Neural cell (in vitro differentiated cells): Measurements from ENCODE around the gene OPN1LW. TPM values are rescaled to one million over a fixed set of nuclear protein-coding genes. Genes with fewer than 3 reads are reported as not detected.

Experiments used
- H2AFZ ChIP-seq: fragments of 200-600, 300-800 bp; sonication (generic), shearing (Covaris generic); 2 replicates; pipeline ENCODE4 v1.6.0; 2014; ENCODE audit warnings: low read depth, mild to moderate bottlenecking, antibody characterized with exemption, low read length, moderate library complexity
- H3F3A ChIP-seq: fragments of 200-600 bp; shearing (Covaris generic); 2 replicates; pipeline ENCODE4 v1.6.1; 2016; ENCODE audit warnings: mild to moderate bottlenecking, moderate library complexity, mixed read lengths, antibody characterized with exemption, low read length; ENCODE audit not compliant: insufficient read depth, poor library complexity, severe bottlenecking
- H3K27ac ChIP-seq: fragments of 200-600, 300-800 bp; sonication (generic), shearing (Covaris generic); 2 replicates; pipeline ENCODE4 v1.5.1; 2014; ENCODE audit warnings: mild to moderate bottlenecking, low read length, moderate library complexity
- H3K27me3 ChIP-seq: fragments of 300-800, 200-600 bp; sonication (generic), shearing (Covaris generic); 2 replicates; pipeline ENCODE4 v1.6.0; 2014; ENCODE audit warnings: mild to moderate bottlenecking, low read depth, low read length, moderate library complexity; ENCODE audit not compliant: insufficient read depth
- H3K36me3 ChIP-seq: fragments of 300-800, 200-600 bp; sonication (generic), shearing (Covaris generic); 2 replicates; pipeline ENCODE4 v1.5.1; 2014; ENCODE audit warnings: mild to moderate bottlenecking, antibody characterized with exemption, low read length, moderate library complexity; ENCODE audit not compliant: insufficient read depth
- H3K4me2 ChIP-seq: fragments of 300-800, 200-600 bp; sonication (generic), shearing (Covaris generic); 2 replicates; pipeline ENCODE4 v1.6.0; 2014; ENCODE audit warnings: mild to moderate bottlenecking, low read length
- H3K4me3 ChIP-seq: fragments of 300-800, 200-600 bp; sonication (generic), shearing (Covaris generic); 2 replicates; pipeline ENCODE4 v1.5.1; 2014; ENCODE audit warnings: mild to moderate bottlenecking, low read length, moderate library complexity
- H3K79me2 ChIP-seq: fragments of 200-600 bp; shearing (Covaris generic); replicated peaks from 2 replicates; pipeline ENCODE4 v1.6.0; 2014; ENCODE audit warnings: mild to moderate bottlenecking, low read length, moderate library complexity; ENCODE audit not compliant: insufficient read depth
- H3K9ac ChIP-seq: fragments of 300-800, 200-600 bp; sonication (generic), shearing (Covaris generic); 2 replicates; pipeline ENCODE4 v1.6.1; 2016; ENCODE audit warnings: mild to moderate bottlenecking, low read length, mixed read lengths
- H3K9me2 ChIP-seq: fragments of 200-600 bp; shearing (Covaris generic); 2 replicates; pipeline ENCODE4 v1.6.1; 2016; ENCODE audit warnings: mild to moderate bottlenecking, low read length, mixed read lengths; ENCODE audit not compliant: insufficient read depth
- H3K9me3 ChIP-seq: fragments of 200-600, 300-800 bp; sonication (generic), shearing (Covaris generic); 2 replicates; pipeline ENCODE4 v1.6.1; 2016; ENCODE audit warnings: mild to moderate bottlenecking, mixed run types, low read length, moderate library complexity, mixed read lengths
- H4K20me1 ChIP-seq: fragments of 200-600 bp; shearing (Covaris generic); 2 replicates; pipeline ENCODE4 v1.6.1; 2016; ENCODE audit warnings: mild to moderate bottlenecking, mixed run types; ENCODE audit not compliant: insufficient read depth
- EP300 ChIP-seq: fragments of 450-650 bp; conservative IDR thresholded peaks from 2 replicates; pipeline ENCODE4 v1.6.1; 2014; ENCODE audit warnings: antibody characterized with exemption, mild to moderate bottlenecking, moderate library complexity; ENCODE audit not compliant: poor library complexity, severe bottlenecking
- EZH2 ChIP-seq: fragments of 200-600, 300-800 bp; shearing (Covaris generic), sonication (generic); IDR thresholded peaks from 2 replicates; pipeline ENCODE4 v1.6.1; 2014; ENCODE audit warnings: antibody characterized with exemption, low read length, borderline replicate concordance, mild to moderate bottlenecking; ENCODE audit not compliant: insufficient read depth, poor library complexity, severe bottlenecking
- MXI1 ChIP-seq: fragments of 450-650 bp; conservative IDR thresholded peaks from 2 replicates; pipeline ENCODE4 v1.6.1; 2014; ENCODE audit warnings: antibody characterized with exemption, mild to moderate bottlenecking; ENCODE audit not compliant: poor library complexity, severe bottlenecking
- POLR2AphosphoS5 ChIP-seq: IDR thresholded peaks from 2 replicates; pipeline ENCODE4 v1.6.1; 2012
- RAD21 ChIP-seq: fragments of 450-650 bp; conservative IDR thresholded peaks from 2 replicates; pipeline ENCODE4 v1.6.1; 2014; ENCODE audit warnings: antibody characterized with exemption, mild to moderate bottlenecking, moderate library complexity
- SMC3 ChIP-seq: fragments of 450-650 bp; conservative IDR thresholded peaks from 2 replicates; pipeline ENCODE4 v1.6.1; 2014; ENCODE audit warnings: antibody characterized with exemption, mild to moderate bottlenecking, moderate library complexity; ENCODE audit not compliant: poor library complexity
- TAF1 ChIP-seq: IDR thresholded peaks from 2 replicates; pipeline ENCODE4 v1.6.1; 2012; ENCODE audit warnings: low read depth
- polyA plus RNA-seq: library from polyadenylated mRNA; depleted of rRNA; stranded (reverse); fragments of >200 nt; gene quantifications from 2 replicates; pipeline ENCODE4 v1.2.3, GENCODE V29; 2014
- TF ChIP-seq, protein P1 (sequence below): fragments of 450-650 bp; IDR thresholded peaks from 2 replicates; pipeline ENCODE4 v1.5.1; 2014; ENCODE audit warnings: antibody characterized with exemption, mild to moderate bottlenecking, moderate library complexity; ENCODE audit not compliant: poor library complexity, severe bottlenecking
- TF ChIP-seq, protein P2 (sequence below): IDR thresholded peaks from 2 replicates; pipeline ENCODE4 v1.6.1; 2012; ENCODE audit warnings: borderline replicate concordance

OPN1LW gene
- polyA plus RNA-seq, 1 donor from 2014 or later, result not detected

DNA sequence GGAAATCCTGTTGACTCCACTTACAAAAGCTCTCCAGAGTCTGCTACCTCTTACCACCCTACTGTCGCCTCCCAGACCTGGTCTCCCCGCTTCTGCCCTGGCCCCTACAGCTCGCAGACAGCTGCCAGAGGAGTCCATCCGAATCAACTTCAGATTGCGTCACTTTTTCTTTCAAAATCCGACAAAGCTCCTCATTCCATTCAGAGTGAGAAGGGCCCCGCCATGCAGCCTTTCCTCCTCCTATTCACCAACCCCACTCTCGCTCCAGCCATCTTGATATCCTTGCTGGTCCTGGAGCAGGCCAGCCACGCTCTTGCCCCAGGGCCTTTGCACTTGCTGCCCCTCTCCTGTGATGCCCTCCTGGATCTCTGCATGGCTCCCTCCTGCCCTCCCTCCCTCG lies 5.2 kb upstream of the OPN1LW start:
- Histone ChIP-seq H4K20me1 (no peaks in the 10 kb centered on the region), H3K27me3 (no peaks in the 10 kb centered on the region), H3K36me3 (no peaks in the 10 kb centered on the region), H3K27ac (no peak overlapping the region), H3K4me3 (no peak overlapping the region), H3F3A (no peaks in the 10 kb centered on the region), H3K79me2 (no peaks in the 10 kb centered on the region), H3K9me2 (no peaks in the 10 kb centered on the region), H3K9ac (no peak overlapping the region), H2AFZ (no peak overlapping the region), H3K4me2 (no peak overlapping the region), H3K9me3 (no peaks in the 10 kb centered on the region)
- TF ChIP-seq EP300 (no peak), EZH2 (no peak), RAD21 (no peak), TAF1 (no peak), MXI1 (no peak), POLR2AphosphoS5 (no peak), SMC3 (no peak)
- TF ChIP-seq, protein P1, sequence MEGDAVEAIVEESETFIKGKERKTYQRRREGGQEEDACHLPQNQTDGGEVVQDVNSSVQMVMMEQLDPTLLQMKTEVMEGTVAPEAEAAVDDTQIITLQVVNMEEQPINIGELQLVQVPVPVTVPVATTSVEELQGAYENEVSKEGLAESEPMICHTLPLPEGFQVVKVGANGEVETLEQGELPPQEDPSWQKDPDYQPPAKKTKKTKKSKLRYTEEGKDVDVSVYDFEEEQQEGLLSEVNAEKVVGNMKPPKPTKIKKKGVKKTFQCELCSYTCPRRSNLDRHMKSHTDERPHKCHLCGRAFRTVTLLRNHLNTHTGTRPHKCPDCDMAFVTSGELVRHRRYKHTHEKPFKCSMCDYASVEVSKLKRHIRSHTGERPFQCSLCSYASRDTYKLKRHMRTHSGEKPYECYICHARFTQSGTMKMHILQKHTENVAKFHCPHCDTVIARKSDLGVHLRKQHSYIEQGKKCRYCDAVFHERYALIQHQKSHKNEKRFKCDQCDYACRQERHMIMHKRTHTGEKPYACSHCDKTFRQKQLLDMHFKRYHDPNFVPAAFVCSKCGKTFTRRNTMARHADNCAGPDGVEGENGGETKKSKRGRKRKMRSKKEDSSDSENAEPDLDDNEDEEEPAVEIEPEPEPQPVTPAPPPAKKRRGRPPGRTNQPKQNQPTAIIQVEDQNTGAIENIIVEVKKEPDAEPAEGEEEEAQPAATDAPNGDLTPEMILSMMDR, result no peak
- TF ChIP-seq, protein P2, sequence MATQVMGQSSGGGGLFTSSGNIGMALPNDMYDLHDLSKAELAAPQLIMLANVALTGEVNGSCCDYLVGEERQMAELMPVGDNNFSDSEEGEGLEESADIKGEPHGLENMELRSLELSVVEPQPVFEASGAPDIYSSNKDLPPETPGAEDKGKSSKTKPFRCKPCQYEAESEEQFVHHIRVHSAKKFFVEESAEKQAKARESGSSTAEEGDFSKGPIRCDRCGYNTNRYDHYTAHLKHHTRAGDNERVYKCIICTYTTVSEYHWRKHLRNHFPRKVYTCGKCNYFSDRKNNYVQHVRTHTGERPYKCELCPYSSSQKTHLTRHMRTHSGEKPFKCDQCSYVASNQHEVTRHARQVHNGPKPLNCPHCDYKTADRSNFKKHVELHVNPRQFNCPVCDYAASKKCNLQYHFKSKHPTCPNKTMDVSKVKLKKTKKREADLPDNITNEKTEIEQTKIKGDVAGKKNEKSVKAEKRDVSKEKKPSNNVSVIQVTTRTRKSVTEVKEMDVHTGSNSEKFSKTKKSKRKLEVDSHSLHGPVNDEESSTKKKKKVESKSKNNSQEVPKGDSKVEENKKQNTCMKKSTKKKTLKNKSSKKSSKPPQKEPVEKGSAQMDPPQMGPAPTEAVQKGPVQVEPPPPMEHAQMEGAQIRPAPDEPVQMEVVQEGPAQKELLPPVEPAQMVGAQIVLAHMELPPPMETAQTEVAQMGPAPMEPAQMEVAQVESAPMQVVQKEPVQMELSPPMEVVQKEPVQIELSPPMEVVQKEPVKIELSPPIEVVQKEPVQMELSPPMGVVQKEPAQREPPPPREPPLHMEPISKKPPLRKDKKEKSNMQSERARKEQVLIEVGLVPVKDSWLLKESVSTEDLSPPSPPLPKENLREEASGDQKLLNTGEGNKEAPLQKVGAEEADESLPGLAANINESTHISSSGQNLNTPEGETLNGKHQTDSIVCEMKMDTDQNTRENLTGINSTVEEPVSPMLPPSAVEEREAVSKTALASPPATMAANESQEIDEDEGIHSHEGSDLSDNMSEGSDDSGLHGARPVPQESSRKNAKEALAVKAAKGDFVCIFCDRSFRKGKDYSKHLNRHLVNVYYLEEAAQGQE, result no peak

DNA sequence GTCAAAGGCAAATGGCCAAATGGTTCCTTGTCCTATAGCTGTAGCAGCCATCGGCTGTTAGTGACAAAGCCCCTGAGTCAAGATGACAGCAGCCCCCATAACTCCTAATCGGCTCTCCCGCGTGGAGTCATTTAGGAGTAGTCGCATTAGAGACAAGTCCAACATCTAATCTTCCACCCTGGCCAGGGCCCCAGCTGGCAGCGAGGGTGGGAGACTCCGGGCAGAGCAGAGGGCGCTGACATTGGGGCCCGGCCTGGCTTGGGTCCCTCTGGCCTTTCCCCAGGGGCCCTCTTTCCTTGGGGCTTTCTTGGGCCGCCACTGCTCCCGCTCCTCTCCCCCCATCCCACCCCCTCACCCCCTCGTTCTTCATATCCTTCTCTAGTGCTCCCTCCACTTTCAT lies 3.8 kb upstream of the OPN1LW start:
- TF ChIP-seq, protein P1, result no peak
- TF ChIP-seq RAD21, result no peak
- TF ChIP-seq, protein P2, result no peak
- no peak for TF ChIP-seq EZH2
- no peak for TF ChIP-seq SMC3
- TF ChIP-seq EP300, result no peak
- TF ChIP-seq POLR2AphosphoS5, result no peak
- no peaks in the 10 kb centered on the region for H3K79me2 ChIP-seq
- H3K27me3 ChIP-seq, result no peaks in the 10 kb centered on the region
- no peak overlapping the region for H2AFZ ChIP-seq
- no peak overlapping the region for H3K4me2 ChIP-seq
- H3K9ac ChIP-seq, result no peak overlapping the region
- no peaks in the 10 kb centered on the region for H3K36me3 ChIP-seq
- H3K9me2 ChIP-seq, result no peaks in the 10 kb centered on the region
- no peak overlapping the region for H3K4me3 ChIP-seq
- H3F3A ChIP-seq, result no peaks in the 10 kb centered on the region
- no peaks in the 10 kb centered on the region for H4K20me1 ChIP-seq
- no peaks in the 10 kb centered on the region for H3K9me3 ChIP-seq
- no peak overlapping the region for H3K27ac ChIP-seq
